B cell (primary cell): ENCODE results near the gene PTCD2. TPM values are rescaled to one million over a fixed set of nuclear protein-coding genes. Genes with fewer than 3 reads are reported as not detected.

Experiments
- ATAC-seq: fragments of 200-7000 bp; cut with Tn5 transposase; one replicate; pipeline ENCODE4 v1.10.0; 2021; ENCODE audit warnings: low read depth, mild to moderate bottlenecking, moderate number of reproducible peaks, moderate library complexity
- CTCF ChIA-PET: fragments of 350-600 bp; sonication (Branson Sonifier 250); formaldehyde crosslinking; loops from one replicate; lab custom pipeline; 2021; ENCODE audit warnings: antibody characterized with exemption, inconsistent platforms; lab: Charles Lee
- POLR2A ChIA-PET: fragments of 350-600 bp; sonication (Branson Sonifier 250); formaldehyde crosslinking; loops from one replicate; lab custom pipeline; 2021; ENCODE audit warnings: antibody characterized with exemption; lab: Charles Lee
- DNase-seq: peaks from one replicate; pipeline ENCODE4 v3.0.0; 2013
- H2AFZ ChIP-seq: 2 replicates; pipeline ENCODE4 v1.6.1; 2012; ENCODE audit warnings: mild to moderate bottlenecking, low read depth, low read length; ENCODE audit not compliant: insufficient read depth, poor library complexity, severe bottlenecking
- H3K27ac ChIP-seq, 2 donors: 1 replicate in 1 of 2; 2 replicates in 1 of 2; pipeline ENCODE4 v1.5.1; 2012 to 2013; ENCODE audit warnings: low read length in 2 of 2, mild to moderate bottlenecking in 2 of 2, moderate library complexity in 1 of 2
- H3K27me3 ChIP-seq, 4 experiments: fragments of 200-600 bp in 1 of 4; sonication (generic) in 1 of 4; replicated peaks in 1 of 4; 1 replicate in 2 of 4; 2 replicates in 2 of 4; pipeline versions ENCODE4 v1.6.1 to v1.7.0; 2013 to 2016; ENCODE audit warnings: low read length in 3 of 4, mild to moderate bottlenecking in 2 of 4, mixed read lengths in 1 of 4, moderate library complexity in 1 of 4; ENCODE audit not compliant: insufficient read depth in 4 of 4, control insufficient read depth in 3 of 4; ENCODE audit errors: control extremely low read depth in 1 of 4
- H3K36me3 ChIP-seq, 2 experiments: replicated peaks in 1 of 2; 1 replicate in 1 of 2; 2 replicates in 1 of 2; pipeline versions ENCODE4 v1.6.1 to v1.7.1; 2013; ENCODE audit warnings: low read length in 1 of 2; ENCODE audit not compliant: insufficient read depth in 2 of 2, control insufficient read depth in 1 of 2; ENCODE audit errors: control extremely low read depth in 1 of 2, extremely low read depth in 1 of 2
- H3K4me1 ChIP-seq, 2 donors: fragments of 200-600 bp in 1 of 2; sonication (generic) in 1 of 2; 1 replicate in 1 of 2; 2 replicates in 1 of 2; pipeline versions ENCODE4 v1.5.1 to v1.6.1; 2013 to 2017; ENCODE audit warnings: low read length in 2 of 2; ENCODE audit not compliant: control insufficient read depth in 2 of 2, insufficient read depth in 2 of 2
- H3K4me2 ChIP-seq: replicated peaks from 2 replicates; pipeline ENCODE3; 2012; ENCODE audit warnings: mild to moderate bottlenecking, low read depth, low read length; ENCODE audit not compliant: poor library complexity, severe bottlenecking
- H3K4me3 ChIP-seq, 5 experiments: fragments of 200-600 bp in 1 of 5; sonication (generic) in 1 of 5; 1 replicate in 3 of 5; 2 replicates in 2 of 5; pipeline versions ENCODE4 v1.5.1 to v1.7.0; 2011 to 2016; ENCODE audit warnings: low read length in 4 of 5, mild to moderate bottlenecking in 4 of 5, low read depth in 2 of 5, control low read depth in 1 of 5, moderate library complexity in 1 of 5; ENCODE audit not compliant: insufficient read depth in 1 of 5; ENCODE audit errors: control extremely low read depth in 1 of 5, extremely low read depth in 1 of 5
- H3K79me2 ChIP-seq: fragments of 200-600 bp; sonication (generic); one replicate; pipeline ENCODE4 v1.6.0; 2016; ENCODE audit warnings: low read length; ENCODE audit not compliant: control insufficient read depth, insufficient read depth
- H3K9ac ChIP-seq: fragments of 200-600 bp; sonication (generic); 2 replicates; pipeline ENCODE4 v1.6.1; 2017; ENCODE audit warnings: mild to moderate bottlenecking, low read length, moderate library complexity
- H3K9me3 ChIP-seq, 3 donors: one replicate each; pipeline versions ENCODE4 v1.6.1 to v1.7.1; 2013; ENCODE audit warnings: low read length in 2 of 3; ENCODE audit not compliant: control insufficient read depth in 2 of 3, insufficient read depth in 1 of 3; ENCODE audit errors: control extremely low read depth in 1 of 3
- H4K20me1 ChIP-seq: 2 replicates; pipeline ENCODE4 v1.6.0; 2012; ENCODE audit warnings: mild to moderate bottlenecking, low read length; ENCODE audit not compliant: insufficient read depth, control insufficient read depth, poor library complexity, severe bottlenecking
- H3K27ac Mint-ChIP-seq: one replicate; pipeline ENCODE4 v1.8.0; 2021; ENCODE audit warnings: mixed read lengths
- H3K27me3 Mint-ChIP-seq: one replicate; pipeline ENCODE4 v1.8.0; 2021; ENCODE audit warnings: mixed read lengths
- H3K4me1 Mint-ChIP-seq: one replicate; pipeline ENCODE4 v1.8.0; 2021; ENCODE audit warnings: mixed read lengths
- H3K4me3 Mint-ChIP-seq: one replicate; pipeline ENCODE4 v1.8.0; 2021; ENCODE audit warnings: mixed read lengths
- H3K9me3 Mint-ChIP-seq: one replicate; pipeline ENCODE4 v1.8.0; 2022; ENCODE audit warnings: mixed read lengths; ENCODE audit not compliant: insufficient read depth
- CTCF ChIP-seq: fragments of 200-600 bp; IDR thresholded peaks from one replicate; pipeline ENCODE4 v1.8.0; 2022; ENCODE audit warnings: antibody characterized with exemption, mild to moderate bottlenecking
- EZH2 ChIP-seq: IDR thresholded peaks from 2 replicates; pipeline ENCODE4 v1.6.1; 2012; ENCODE audit warnings: borderline replicate concordance, low read depth, mild to moderate bottlenecking, moderate library complexity, low read length; ENCODE audit not compliant: insufficient read depth, poor library complexity, severe bottlenecking
- WGBS: methylation state at CpG from one replicate; pipeline ENCODE4 v1.1.5; 2013; ENCODE audit warnings: missing lambda C conversion rate; ENCODE audit not compliant: insufficient coverage; 5-methylcytosine and 5-hydroxymethylcytosine counted together
- intact Hi-C: fragments of 100-400 bp; cut with micrococcal nuclease; formaldehyde crosslinking; loops from one replicate; pipeline ENCODE4 v1.10.0; 2022
- polyA plus RNA-seq: library from polyadenylated mRNA; depleted of rRNA; stranded (reverse); fragments of >200 nt; gene quantifications from 2 replicates; pipeline ENCODE4 v1.2.3, GENCODE V29; 2012
- total RNA-seq, 2 donors: library from RNA; stranded (reverse); fragments of 120-200 nt in 1 of 2; gene quantifications; 1 replicate in 1 of 2; 2 replicates in 1 of 2; pipeline versions ENCODE4 v1.2.3 to v1.2.4, GENCODE V29; 2013 to 2022

PTCD2 gene
- total and polyA plus RNA-seq, 2 donors (not counting 1 experiment from before 2014, with no cell fraction given), result 3.7 to 10.5 TPM

- Histone ChIP-seq H3K27ac (no peak overlapping the region), H3K27me3 (no peaks in the 10 kb centered on the region), H3K4me2 (no peak overlapping the region), H3K9me3 (no peaks in the 10 kb centered on the region), H3K4me1 (no peaks in the 10 kb centered on the region), H4K20me1 (no peaks in the 10 kb centered on the region), H2AFZ (no peak overlapping the region), H3K4me3 (no peak overlapping the region), H3K36me3 (peaks cover 0 to 23% of the 10 kb centered on the region in 2 experiments), H3K79me2 (no peaks in the 10 kb centered on the region), H3K9ac (no peak overlapping the region)
- ATAC-seq (no peak), DNase-seq (no peak)
- intact Hi-C loops, result no loop called here
- TF ChIP-seq CTCF (no peak), EZH2 (no peak)
- Mint-ChIP-seq H3K27ac (no peak overlapping the region), H3K4me3 (no peak overlapping the region), H3K9me3 (no peaks in the 10 kb centered on the region), H3K4me1 (peaks cover 7% of the 10 kb centered on the region), H3K27me3 (no peaks in the 10 kb centered on the region)
- CTCF ChIA-PET, result no interaction called here
- POLR2A ChIA-PET, result no interaction called here
- no CpG with 5 or more reads among the region's 4 CpGs for WGBS
Observed at GRCh38 chr5:72347801-72348308, 27.7 kb downstream of the PTCD2 start.

GRCh38 chr5:72351376-72351775, 31.2 kb downstream of the PTCD2 start:
- Histone ChIP-seq H4K20me1 (no peaks in the 10 kb centered on the region), H3K79me2 (no peaks in the 10 kb centered on the region), H3K4me1 (no peaks in the 10 kb centered on the region), H3K9ac (no peak overlapping the region), H3K4me3 (no peak overlapping the region), H3K36me3 (peaks cover 0 to 9% of the 10 kb centered on the region in 2 experiments), H3K27me3 (no peaks in the 10 kb centered on the region), H3K9me3 (no peaks in the 10 kb centered on the region), H3K27ac (no peak overlapping the region), H2AFZ (no peak overlapping the region), H3K4me2 (no peak overlapping the region)
- Mint-ChIP-seq H3K4me3 (no peak overlapping the region), H3K27me3 (no peaks in the 10 kb centered on the region), H3K4me1 (peaks cover 7% of the 10 kb centered on the region), H3K27ac (no peak overlapping the region), H3K9me3 (no peaks in the 10 kb centered on the region)
- WGBS, result no CpG with 5 or more reads among the region's 2 CpGs
- DNase-seq, result no peak
- POLR2A ChIA-PET, result no interaction called here
- ATAC-seq, result no peak
- TF ChIP-seq CTCF (no peak), EZH2 (no peak)
- CTCF ChIA-PET, result no interaction called here
- intact Hi-C loops, result no loop called here
